ENCODE data around the gene LRRC2. TPM values are rescaled to one million over a fixed set of nuclear protein-coding genes. Genes with fewer than 3 reads are reported as not detected.

The LRRC2 gene
- total RNA-seq, 1 experiment from 2014 or later = 2.6 TPM

- no peaks in the 10 kb centered on the region for H3K79me1 ChIP-seq (ENCODE audit: insufficient read depth, low read depth, low read length, poor library complexity, severe bottlenecking)
- H3K4me2 ChIP-seq (ENCODE audit: insufficient read depth, insufficient read length, low read length) = no peak overlapping the region
- no peak overlapping the region for H3K4ac ChIP-seq (ENCODE audit: low read depth, low read length)
- Mint-ChIP-seq H3K36me3 (ENCODE audit: insufficient read depth in 1 of 3, low read depth in 3 of 3) (peaks cover 0 to 3% (median 0%) of the 10 kb centered on the region in 3 experiments; a peak in 3 of 7 replicates), H3K4me3 (no peak overlapping the region), H3K9me3 (peaks cover 0 to 2% of the 10 kb centered on the region in 2 experiments; a peak in 1 of 5 replicates), H3K27me3 (ENCODE audit: low read depth) (peaks cover under 1% of the 10 kb centered on the region; the same call in 1 of the 2 replicates), H3K27ac (peak overlapping the region in 1 of 3 experiments; percentile 19; a peak in 1 of 7 replicates), H3K4me1 (peaks cover 7 to 10% of the 10 kb centered on the region in 2 experiments)
- H3K79me2 ChIP-seq (ENCODE audit: insufficient read depth, low read length) = no peaks in the 10 kb centered on the region
- H3K23ac ChIP-seq (ENCODE audit: insufficient read length, low read depth, low read length) = no peak overlapping the region
- no peak overlapping the region for H4K8ac ChIP-seq (replicated peaks; ENCODE audit: insufficient read length, low read depth, low read length)
- H3K27me3 ChIP-seq (ENCODE audit: insufficient read depth, low read length) = no peaks in the 10 kb centered on the region
- no peak overlapping the region for H3K27ac ChIP-seq (ENCODE audit: insufficient read length, low read depth, low read length)
- H2BK12ac ChIP-seq (ENCODE audit: insufficient read length, low read depth, low read length) = no peak overlapping the region
- H2BK20ac ChIP-seq (ENCODE audit: low read depth, low read length, poor library complexity, severe bottlenecking) = no peak overlapping the region
- H3K23me2 ChIP-seq (ENCODE audit: insufficient read length, low read depth, low read length, poor library complexity, severe bottlenecking) = no peaks in the 10 kb centered on the region
- H3K56ac ChIP-seq (ENCODE audit: insufficient read length, low read depth, low read length) = no peak overlapping the region
- H3K9me3 ChIP-seq (ENCODE audit: control insufficient read depth, low read depth, low read length) = no peaks in the 10 kb centered on the region
- H4K20me1 ChIP-seq (ENCODE audit: control insufficient read depth, insufficient read depth, insufficient read length) = no peaks in the 10 kb centered on the region
- no peak overlapping the region for H4K91ac ChIP-seq (ENCODE audit: insufficient read length, low read depth, low read length)
- H3T11ph ChIP-seq (ENCODE audit: low read length) = no peak overlapping the region
- WGBS (ENCODE audit: extremely low coverage, insufficient read length, low lambda C conversion rate) = no CpG with 5 or more reads among the region's 2 CpGs
- no peak overlapping the region for H2BK120ac ChIP-seq (ENCODE audit: low read depth, low read length, poor library complexity, severe bottlenecking)
- no peak overlapping the region for H3K14ac ChIP-seq (ENCODE audit: insufficient read depth, low read length)
- no peak overlapping the region for H2BK15ac ChIP-seq (ENCODE audit: low read depth, low read length)
- H3K4me1 ChIP-seq (ENCODE audit: insufficient read depth, low read length) = peaks cover 6% of the 10 kb centered on the region
- no peak overlapping the region for H2AFZ ChIP-seq (ENCODE audit: low read length)
- no peak overlapping the region for H4K5ac ChIP-seq (ENCODE audit: insufficient read length, low read depth, low read length)
- H3K18ac ChIP-seq (ENCODE audit: insufficient read length, low read depth, low read length) = no peak overlapping the region
- no peak overlapping the region for H3K9ac ChIP-seq (ENCODE audit: extremely low read depth, insufficient read length, low read length)
- H2BK5ac ChIP-seq (ENCODE audit: insufficient read length, low read length) = no peak overlapping the region
- no peak for DNase-seq
- H2AK5ac ChIP-seq (ENCODE audit: insufficient read length, low read length) = no peak overlapping the region
- TF ChIP-seq, protein P1, sequence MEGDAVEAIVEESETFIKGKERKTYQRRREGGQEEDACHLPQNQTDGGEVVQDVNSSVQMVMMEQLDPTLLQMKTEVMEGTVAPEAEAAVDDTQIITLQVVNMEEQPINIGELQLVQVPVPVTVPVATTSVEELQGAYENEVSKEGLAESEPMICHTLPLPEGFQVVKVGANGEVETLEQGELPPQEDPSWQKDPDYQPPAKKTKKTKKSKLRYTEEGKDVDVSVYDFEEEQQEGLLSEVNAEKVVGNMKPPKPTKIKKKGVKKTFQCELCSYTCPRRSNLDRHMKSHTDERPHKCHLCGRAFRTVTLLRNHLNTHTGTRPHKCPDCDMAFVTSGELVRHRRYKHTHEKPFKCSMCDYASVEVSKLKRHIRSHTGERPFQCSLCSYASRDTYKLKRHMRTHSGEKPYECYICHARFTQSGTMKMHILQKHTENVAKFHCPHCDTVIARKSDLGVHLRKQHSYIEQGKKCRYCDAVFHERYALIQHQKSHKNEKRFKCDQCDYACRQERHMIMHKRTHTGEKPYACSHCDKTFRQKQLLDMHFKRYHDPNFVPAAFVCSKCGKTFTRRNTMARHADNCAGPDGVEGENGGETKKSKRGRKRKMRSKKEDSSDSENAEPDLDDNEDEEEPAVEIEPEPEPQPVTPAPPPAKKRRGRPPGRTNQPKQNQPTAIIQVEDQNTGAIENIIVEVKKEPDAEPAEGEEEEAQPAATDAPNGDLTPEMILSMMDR (conservative IDR thresholded peaks at IDR 0.05) = no peak
Measured at GRCh38 chr3:46512191-46512749, 53.8 kb downstream of the LRRC2 start.
